HG03575 (cell line): ENCODE results near the gene OSBPL2.

Experiments
- ATAC-seq: cut with Tn5 transposase; IDR thresholded peaks from one replicate; pipeline ENCODE4 v1.9.1; 2021; ENCODE audit not compliant: unreplicated experiment, insufficient number of reproducible peaks, low FRiP score; ENCODE audit errors: extremely low read depth

Gene OSBPL2

DNA sequence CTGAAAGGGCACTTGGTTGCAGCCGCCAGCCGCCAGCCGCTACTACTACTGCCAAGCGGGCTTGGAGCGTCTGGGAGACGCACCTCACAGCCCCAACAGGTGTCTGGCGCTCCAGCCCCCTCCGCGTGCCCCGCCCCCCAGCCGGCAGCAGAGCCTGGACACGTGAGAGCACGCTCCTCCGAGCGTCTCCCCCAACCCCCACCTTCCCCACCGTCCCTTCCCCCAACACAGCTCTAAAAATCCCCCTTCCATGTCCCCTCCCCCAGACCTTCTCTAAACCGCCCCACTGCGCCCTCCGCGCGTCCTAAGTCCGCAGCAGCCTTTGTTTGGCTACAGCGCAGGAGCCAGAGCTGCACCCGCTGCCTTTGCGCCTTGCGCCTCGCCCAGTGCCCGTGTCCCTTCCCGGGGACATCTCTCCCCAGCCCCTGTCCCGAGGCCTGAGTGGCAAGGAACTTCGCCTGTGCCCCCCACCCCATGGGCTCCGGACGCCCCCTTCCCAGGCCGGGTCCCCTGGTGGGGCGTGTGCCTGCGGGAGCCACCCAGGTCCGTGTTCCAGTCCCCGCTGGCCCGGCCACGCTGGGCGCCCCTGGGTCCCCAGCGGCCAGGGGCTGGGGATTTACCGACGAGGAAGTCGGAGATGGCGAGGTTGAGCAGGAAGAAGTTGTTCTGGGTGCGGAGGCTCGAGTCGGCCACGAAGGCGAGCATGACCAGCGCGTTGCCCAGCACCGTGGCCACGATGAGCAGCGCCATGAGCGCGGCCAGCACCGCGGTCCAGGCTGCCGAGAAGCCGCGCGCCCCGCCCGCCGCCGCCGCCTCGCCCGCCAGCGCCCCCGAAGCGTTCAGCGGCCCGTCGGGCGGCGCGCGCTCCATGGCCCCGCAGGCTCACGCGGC lies 19.0 kb upstream of the OSBPL2 start:
- ATAC-seq: no peak

DNA sequence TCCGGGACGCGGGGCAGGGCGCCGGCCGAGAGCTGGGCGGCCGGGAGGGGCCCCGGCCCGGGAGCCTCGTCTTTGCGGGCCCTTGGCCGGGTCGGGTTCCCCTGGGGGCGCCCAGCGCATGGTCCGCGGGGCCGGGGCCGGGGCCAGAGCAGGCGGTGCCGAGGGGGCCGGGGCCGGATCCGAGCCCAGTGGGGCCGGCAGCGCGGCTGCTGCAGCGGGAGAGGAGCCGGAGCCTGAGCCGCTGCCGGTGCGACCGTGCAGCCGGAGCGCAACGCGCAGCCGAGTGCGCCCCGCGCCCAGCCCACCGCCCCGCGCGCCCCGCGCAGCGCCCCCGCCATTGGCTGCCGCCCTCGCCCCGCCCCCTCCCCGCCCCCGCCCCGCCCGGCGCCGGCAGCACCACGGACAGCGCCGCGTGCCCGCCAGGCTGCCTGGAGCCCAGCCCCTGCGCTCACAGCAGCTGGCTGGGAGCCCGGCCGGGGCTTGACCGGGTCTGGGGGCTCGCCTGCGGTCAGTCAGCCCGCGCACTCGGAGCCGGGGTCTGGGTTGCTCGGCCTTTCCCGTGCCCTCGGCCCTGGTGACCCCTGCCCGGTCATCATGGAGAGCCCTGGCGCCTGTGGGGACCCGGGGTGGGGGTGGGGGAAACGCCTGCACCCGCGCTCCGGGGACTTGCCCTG lies 18.2 kb upstream of the OSBPL2 start, which contains the start of gene HRH3:
Gene HRH3, minus strand, starts transcription at position 287 of the 674 bp plus-strand sequence. CDS start 308 bp downstream, outside the sequence.
- ATAC-seq: no peak

DNA sequence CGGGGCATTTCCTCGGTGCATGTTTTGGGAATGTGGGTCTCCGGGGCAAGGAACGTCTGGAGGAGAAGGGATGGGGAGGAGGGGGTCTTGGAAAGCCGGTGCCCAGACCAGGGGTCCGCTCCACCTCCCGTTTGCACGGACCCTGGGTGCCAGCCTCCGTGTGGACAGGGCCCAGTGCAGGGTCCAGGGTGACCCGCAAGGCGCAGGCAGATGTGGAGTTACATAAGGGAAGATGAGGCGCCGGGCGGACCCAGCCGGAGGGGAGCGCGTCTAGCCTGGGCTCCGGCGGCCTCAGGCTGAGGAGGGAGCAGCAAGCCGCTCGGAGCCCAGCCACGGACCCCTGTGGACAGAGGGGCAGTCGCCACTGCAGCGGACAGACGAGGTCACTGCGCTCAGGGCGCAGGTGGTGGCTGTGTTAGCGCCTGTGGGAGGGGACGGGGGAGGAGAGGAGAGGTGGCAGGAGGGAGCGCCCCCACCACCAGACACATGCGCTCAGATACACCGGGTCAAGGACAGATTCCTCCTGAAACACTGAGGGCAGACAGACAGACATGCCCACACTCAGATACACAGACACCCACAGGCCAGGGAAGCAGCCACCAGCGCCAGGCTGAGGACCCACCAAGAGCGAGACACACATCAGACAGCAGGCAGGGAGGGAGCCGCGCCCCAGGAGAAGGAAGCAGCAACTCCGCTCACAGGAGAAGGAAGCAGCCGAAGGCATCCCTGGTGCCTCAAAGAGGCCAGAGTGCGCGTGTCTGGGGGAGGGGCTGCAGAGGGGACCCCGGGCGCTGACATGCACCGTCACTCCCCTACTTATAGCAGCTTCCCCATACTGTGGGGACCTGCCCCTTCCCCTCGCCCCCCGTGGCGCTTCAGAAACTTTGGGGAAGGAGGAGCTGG lies 17.4 kb upstream of the OSBPL2 start:
- no peak for ATAC-seq

DNA sequence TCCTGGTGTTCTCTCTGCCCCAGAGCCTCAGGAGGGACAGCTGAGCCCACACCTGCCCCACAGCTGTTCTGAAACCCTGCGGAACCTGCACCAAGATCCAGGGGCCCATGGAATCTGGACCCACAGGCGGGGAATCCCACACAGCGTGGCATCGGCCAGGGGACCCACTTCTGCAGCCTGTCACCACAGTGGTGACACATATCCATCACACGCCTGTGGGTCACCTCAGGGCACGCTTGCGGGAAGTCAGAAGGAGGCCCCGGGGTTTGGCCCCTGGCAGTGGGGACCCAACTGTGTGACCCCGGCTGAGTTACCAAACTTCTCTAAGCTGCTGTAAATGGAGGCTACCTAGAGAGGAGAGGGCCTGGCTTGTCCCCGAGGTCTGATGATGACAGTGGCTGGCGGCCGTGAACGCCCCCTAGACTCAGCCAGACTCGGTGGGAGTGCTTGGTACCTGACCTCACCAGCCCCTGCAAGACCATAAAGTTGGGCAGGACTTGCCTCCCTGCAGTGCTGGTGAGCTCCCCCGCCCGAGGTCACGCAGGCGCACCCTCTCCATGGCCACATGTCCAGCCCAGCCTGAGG lies 16.0 kb upstream of the OSBPL2 start:
- no peak for ATAC-seq

DNA sequence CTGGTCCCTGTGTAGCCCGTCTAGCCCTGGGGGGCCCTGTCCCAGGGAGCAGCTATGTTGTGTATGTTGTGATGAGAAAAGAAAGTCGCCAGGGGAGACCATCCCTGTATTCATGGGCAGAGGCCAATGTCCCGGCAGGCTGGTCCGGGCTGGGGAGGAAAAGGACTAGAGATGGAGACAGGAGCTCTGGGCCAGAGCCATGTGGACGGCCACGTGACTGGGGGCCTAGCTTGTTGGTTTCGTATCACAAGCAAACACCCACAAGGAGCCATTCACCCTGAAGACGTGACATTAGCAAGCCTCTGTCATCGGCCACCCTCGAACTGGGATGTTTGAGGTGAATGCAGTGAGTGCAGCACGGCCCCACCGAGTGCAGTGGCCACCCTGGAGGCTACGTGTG lies 15.3 kb upstream of the OSBPL2 start:
- no peak for ATAC-seq

DNA sequence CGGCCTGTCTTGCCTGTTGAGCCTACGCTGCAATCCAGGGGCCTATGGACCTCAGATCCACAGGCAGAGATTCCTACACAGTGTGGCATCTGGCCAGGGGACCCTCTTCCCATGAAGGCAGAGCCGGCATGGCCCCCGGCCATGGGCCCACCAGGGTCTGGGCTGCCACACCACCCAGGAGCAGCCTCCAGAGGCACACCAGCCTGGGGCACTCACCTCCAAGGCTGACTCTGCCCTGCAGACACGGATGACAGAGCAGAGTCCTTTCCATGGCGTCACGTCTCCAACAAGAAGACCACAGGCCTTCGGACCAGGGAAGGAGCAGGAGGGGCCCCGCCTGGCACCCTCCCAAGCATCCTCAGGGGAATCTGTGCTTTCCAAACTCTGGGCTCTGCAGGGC lies 14.8 kb upstream of the OSBPL2 start:
- ATAC-seq: no peak

DNA sequence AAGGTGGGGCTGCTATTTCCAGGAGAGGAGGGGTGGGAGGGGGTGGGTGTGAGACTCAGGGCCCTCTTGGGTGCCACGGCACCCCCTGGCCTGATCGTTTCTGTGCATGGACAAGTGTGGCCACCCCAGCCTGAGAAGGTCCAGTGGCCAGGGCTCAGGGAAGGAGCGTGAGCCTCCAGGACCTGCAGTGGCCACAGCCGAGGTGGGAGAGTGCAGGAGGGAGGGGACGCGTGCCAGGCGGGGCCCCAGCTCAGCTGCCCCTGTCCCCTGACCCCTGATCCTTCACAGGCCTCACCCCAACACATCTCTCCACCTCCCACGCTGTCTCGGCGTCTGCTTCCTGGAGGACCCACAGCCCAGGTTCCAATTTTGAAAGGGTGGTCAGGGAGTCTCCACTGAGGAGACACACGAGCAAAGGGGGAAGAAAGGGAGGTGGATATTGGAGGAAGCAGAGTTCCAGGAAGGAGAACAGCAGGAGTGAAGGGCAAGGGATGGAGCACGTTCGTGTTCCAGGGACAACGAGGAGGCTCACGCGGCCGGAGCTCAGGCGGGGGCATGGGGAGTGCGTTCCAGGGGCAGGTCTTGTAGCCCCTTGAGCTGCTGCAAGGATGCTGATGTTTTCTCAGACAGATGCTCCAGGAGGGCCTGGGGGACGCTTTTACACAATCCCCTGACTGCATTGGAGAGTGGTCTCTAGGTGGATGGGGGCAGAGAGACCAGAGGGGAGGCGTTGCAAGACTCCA lies 14.0 kb upstream of the OSBPL2 start:
- ATAC-seq: no peak

DNA sequence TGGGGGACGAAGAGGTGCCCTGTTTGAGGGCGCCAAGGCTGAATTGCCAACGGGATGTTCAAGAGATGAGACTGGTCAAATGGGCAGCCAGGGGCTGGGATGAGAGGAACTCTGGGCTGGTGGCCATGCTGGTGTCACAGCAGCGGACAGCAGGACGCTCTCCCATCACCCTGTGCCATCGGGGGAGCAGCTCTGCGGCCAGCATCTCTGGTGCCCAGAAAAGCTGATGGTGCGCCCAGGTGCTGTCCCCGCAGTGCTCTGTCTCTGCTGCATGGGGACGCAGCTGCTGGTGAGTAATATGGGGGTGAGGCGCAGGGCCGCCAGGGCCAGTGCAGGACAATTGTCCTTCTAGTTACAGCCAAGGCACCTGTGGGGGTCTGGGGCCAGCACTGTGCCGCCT lies 13.3 kb upstream of the OSBPL2 start:
- no peak for ATAC-seq

DNA sequence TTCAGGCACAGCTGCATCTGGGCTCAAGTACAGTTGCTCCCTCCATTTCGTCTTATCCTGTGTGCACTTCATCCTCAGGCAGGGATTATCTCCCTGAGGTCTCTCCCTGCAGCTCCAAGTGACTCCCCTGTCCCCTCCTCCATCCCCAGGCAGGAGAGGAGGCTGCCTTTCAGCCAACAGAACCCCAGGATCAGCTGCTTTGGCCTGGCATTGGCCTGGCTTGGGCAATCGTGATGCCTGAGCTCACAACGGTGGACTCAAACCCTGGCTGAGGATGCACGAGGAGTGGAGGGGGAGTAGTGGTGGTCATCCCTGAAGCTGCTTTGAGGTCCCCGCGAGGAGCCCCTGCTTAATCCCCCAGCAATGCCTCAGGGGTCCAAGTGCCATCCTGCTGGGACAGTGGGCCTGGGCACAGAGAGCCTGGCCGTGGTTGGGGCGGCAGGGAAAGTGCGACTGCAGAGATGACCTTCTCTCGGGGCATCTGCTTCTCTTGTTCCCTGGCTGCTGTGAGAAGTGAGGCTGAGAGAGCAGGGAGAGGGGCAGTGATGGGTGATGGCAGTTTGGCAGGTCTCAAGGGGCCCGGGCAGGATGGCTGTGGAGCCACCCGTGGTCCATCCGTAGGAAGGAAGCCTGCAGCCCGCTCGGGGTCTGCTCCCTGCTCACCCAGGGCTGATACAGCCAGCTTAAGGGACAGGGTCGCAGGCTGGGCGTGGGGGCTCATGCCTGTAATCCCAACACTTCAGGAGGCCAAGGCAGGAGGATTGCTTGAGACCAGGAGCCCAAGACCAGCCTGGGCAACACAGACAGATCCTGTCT lies 12.3 kb upstream of the OSBPL2 start:
- no peak for ATAC-seq

DNA sequence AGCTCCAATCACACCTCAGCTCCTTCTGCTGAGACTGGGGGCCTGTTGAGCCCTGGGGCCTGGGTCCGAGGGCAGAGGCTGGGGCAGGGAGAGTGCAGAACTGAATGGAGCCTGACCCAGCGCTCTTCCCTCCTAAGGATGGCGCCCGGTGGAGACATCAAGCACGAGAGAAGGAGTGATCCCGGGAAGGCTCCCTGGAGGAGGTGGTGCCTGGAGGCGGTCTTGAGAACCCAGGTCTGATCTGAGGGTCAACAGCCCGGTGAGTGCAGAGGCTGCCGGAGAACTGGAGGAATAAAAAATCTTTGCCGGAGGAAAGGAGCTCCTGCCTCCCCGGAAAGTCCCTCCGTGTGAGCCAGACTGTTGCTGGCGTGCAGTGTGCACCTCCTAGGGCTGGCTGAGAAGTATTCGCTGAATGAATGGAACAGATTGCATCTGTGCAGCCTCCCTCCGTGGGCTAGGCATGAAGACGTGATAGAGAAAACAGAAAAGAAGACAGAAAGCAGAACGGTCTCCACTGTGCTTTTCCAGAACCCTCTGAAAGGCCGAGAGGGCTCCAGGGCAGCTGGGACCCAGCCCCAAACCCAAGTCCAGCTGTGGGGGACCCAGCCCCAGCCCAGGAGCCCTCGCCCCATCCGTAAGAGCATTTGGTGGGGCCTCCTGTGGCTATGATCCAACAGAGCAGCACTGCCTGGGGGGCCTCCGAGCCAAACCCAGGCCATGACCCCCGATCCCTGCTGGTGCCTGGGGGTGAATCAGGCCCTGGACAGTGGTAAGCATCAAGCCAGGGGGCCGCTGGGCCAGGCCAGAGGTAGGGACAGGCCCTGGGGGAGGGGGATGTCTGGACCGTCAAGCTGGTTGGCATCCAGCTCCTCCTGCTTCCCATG lies 11.4 kb upstream of the OSBPL2 start:
- ATAC-seq: no peak

DNA sequence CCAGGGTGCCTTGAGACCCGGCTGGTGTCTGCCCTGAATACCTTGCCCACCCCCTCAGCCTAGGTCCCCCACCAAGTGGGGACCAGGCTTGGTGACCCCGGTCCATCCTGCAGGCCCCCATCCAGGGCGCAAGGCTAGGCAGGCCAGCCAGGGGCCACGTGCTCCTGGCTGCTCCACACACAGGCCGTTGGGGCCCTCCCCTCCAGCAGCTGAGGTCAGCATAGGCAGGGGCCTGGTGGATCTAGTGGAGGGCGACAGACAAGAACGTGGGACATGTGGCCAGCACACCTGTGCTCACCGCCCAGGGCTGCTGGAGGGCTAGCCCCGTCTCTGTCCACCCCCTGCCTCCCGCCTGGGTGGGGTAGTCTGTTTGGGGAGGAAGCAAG lies 10.7 kb upstream of the OSBPL2 start:
- no peak for ATAC-seq

DNA sequence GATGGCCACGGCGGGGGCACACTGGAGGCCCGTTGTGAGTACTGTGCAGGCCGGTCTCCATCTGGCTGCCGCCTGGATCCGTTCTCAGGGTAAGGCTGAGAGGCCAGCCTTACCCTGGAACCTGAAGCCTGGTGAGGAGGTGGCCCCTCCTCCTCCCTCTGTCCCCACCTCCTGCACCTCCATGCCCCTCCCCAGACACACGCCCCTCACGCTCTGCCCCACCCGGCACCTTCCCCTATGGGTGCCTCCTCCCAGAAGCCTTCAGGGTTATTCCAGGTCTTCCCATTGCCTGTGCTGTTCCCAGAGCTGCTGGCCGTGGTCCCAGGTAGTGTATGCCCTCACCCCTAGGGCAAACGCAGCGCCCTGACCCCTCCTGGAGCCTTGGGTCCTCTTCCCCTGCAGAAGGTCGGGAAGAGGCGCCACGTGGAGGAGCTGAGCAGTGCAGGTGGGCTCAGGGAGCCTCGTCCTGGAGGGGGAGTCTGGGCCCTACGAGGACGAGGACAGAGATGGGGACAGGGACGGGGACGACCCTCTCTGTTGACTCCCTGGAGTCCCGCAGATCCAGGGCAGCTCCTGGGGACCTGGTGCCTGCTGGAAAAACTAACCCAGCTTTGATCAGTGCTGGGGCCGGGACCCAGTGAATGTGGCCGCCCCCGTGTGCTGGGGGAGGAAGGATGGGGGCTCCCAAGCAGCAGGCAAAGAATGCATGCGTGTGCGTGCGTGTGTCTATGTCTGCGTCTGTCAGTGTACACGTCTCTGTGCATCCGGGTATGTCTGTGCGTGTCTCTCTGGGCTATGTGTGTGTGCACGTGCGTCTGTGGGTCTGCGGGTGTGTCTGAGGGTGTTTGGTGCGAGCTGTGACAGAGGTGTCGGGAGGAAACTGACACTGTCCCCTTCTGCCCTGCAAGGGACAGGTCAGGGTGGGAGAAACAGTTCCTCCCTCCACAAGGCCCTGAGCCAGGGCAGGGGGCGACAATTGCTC lies 10.1 kb upstream of the OSBPL2 start:
- ATAC-seq: no peak

DNA sequence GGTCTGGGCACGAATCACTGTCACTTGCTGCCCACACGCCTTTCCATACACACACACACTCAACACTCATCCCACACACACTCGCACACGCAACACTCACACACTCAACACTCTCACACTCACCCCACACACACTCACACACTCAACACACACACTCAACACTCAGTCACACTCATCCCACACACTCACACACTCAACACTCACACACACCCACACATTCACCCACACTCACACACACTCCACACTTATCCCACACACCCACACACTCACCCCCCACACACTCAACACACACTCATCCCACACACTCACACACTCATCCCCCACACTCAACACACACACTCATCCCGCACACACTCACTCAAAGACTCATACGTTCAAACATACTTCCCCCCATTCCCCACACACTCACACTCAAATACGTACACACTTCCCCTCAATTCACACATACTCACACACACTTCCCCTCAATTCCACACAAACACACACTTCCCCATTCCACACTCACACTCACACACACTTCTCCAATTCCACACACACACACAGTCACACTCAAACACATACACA lies 9.3 kb upstream of the OSBPL2 start:
- no peak for ATAC-seq

DNA sequence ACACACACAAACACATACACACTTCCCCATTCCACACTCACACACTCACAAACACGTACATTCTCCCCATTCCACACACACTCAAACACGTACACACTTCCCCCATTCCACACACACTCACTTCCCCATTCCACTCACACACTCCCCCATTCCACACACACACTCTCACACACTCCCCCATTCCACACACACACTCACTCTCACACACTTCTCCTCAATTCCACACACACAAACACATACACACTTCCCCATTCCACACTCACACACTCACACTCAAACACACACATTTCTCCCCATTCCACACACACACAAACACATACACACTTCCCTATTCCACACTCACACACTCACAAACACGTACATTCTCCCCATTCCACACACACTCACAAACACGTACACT lies 8.7 kb upstream of the OSBPL2 start:
- ATAC-seq: no peak

DNA sequence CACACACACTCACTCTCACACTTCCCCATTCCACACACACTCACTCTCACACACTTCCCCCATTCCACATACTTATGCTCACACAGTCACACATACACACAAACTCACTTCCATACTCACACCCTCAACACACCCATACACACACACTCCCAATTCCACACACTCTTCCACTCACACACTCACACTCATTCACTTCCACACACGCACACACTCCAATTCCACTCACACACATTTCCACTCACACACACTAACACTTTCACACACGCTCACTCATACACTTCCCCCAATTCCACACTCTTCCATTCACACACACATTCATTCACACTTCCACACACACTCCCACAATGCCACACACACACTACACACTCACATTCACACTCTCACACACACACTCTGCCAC lies 8.0 kb upstream of the OSBPL2 start:
- no peak for ATAC-seq
